HG02884 (cell line): ENCODE data around the gene CDK18.

ENCODE experiments used
- ATAC-seq: cut with Tn5 transposase; IDR thresholded peaks from one replicate; pipeline ENCODE4 v1.9.1; 2021; ENCODE audit warnings: mild to moderate bottlenecking, moderate library complexity; ENCODE audit not compliant: unreplicated experiment

Gene CDK18

DNA sequence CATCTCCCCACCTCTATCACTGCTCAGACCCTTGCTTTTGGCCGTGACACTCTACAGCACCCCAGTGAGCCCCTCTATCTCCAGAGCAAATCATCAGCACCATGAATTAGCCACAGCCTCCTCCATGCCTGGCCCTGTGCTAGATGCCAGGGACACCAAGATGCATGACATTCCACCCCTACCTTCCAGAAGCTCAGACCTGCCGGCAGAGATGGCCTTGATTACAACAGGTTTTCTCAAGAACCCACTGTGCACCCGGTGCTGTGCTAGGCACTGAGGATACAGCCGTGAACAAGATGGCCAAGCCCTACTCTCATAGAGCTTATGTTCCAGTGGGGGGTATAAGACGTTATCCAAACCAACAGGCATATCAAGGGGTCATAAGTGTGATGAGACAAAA lies 30.6 kb downstream of the CDK18 start:
- ATAC-seq = no peak

DNA sequence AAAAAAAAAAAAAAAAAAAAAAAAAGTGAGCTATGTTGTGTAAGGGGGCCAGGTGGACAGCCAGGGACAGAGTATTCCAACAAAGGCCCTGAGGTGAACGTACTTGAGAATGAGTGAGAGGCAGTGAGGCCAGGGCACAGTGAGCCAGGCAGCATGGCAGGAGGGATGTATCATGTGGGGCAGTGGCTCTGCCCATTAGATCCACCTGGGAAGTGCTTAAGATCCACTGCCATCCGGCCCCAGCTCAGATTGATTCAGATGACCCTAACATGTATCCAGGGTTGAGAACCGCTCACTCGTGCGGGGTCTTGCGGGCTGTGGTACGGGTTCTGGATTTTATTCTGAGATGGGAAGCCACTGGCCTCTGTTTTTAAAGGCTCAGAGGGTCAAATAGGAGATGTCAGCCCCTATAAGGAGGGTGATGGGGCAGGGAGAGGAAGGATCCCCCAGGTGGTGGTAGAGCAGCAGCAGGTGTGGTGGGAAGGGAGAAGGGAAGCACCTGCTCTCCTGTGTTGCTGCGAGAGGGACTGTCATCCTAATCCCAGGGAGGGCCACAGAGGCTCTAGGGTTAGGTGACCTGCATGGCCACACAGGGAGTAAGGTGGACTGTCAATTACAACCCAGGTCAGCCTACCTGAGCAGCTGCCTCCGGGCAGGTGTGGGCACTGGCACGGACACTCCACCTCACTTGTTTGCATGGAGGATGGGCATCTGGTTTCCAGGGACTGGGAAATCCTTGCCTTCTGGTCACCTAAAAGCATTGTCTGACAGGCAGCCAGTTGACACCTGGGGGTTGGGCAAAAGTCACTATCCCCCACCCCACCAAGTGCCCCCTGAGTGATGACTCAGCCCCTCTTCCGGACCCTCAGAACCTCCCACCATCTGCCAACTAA lies 31.6 kb downstream of the CDK18 start:
- no peak for ATAC-seq

DNA sequence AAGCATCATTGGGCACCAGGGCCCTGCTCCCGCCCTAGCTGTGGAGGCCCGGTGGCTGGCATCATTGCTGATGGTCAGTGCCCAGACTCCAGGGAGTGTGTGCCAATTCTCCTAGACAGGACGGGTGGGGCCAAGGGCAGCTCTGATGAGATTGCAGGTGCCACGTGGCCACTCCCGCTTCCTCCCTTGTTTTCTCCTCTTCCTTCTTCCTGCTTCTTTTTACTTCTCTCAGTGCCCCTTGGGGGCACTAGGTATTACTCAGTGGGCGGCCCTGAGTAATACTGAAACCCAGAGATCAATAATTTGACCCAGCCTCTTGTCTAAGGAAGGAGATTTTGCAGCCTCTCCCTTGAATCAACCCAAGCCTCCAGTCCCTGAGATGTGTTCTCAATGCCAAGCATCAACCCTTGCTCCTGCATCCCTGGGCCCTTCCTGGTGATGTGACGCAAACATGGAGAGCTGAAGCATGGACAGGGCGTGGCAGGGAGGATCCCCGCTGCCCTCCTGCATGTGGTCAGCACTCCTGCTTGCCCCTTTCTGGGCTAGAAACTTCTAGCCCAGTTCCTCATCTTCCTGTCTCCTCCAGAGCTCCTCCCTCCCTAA lies 32.4 kb downstream of the CDK18 start:
- no peak for ATAC-seq

DNA sequence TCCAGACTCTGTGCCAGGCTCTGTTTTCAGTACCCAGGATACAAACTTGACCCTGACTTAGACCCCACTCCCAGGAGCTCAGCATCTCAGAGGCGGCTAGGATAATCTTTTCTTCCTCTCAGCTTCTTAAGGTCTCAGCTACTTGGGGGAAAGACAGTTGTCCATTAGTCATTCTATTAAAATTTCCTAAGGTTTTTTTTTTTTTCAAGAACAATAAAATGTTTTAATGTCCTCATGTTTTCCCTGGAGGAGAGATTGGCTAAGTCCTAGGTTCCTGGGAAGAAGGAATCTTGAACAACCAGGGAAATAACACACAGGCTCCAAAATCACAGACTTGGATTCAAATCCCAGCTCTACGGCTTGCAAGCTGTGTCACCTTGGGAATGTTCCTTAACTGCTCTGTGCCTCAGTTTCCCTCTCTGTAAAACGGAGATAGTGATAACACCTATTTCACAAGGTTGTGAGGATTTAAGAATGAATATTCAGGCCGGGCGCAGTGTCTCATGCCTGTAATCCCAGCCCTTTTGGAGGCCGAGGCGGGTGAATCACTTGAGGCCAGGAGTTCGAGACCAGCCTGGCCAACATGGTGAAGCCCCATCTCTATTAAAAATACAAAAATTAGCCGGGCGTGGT lies 33.0 kb downstream of the CDK18 start:
- ATAC-seq = no peak

DNA sequence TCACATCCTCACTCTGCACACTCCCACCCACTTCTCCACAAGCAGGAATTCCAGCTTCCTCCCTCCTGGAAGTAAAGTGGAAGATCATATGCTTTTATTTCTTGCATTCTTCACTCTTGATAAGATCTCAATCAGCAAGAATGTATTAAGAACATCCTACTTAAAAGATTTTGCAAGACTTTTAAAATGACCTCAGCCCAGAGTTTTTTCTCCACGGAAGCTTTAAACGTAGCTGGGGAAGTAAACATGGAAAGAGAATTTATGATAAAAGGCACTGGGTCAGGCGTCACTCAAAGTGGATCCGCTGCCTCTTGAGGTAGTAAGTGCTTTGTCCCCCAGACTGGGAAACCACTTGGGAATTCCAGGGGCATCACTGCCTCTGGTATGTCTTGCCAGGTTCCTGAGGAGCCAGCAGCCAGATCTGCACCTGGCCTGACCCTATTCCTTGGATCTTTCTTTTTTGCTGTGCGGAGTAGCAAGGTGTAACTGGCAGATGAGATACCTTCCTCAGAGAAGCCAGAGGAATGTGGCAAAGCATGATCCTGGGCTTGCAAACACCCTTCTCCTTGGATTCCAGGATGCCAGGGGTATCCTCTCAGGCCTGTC lies 33.9 kb downstream of the CDK18 start:
- ATAC-seq = no peak

DNA sequence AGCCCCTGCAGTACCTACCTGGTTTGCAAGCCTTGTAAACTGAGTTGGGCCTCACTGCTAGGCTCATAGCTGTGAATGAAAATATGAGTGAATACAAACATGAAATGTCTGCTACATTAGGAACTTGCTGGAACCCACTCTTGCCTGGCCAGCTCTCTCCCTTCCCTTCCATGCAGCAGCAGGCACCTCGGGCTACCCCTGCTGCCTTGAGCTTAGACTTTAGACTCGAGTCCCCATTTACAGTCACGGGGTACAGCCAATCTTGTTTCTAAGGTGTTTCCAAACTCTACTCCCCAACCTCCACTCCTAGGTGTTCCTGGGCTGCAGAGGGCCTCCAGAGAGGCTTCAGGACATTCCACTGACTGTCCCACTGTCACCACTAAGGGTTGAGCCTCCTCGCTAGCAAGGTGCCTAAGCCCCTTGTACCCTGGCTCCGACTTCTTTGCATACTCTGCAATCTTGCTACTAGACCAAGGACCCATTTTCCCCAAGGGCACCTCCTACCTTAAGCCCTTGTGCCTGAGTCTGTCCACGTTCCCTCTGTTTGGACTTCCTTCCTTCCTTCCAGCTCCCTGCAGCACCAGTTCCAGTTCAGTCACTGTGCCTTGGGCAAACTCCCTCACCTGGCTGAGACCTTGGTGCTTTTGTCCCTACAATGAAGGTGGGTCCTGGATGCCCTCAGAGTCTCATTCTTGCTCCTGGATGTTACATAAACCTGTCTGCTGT lies 36.9 kb downstream of the CDK18 start:
- ATAC-seq = no peak

DNA sequence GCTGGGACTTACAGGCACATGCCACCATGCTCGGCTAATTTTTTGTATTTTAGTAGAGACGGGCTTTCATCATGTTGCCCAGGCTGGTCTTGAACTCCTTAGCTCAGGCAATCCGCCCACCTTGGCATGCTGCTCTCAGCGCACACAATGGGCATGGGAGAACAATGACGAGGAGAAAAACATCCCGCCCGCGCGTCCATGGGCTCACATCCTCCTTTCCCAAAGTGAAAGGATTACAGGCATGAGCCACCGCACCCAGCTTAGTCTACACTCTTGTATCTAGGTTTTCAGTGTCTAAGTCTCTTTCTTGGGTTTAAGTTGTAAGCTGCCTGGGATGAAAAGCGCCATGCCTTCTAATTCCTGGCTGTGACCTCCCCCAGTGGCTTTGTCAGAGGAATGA lies 37.9 kb downstream of the CDK18 start:
- no peak for ATAC-seq

DNA sequence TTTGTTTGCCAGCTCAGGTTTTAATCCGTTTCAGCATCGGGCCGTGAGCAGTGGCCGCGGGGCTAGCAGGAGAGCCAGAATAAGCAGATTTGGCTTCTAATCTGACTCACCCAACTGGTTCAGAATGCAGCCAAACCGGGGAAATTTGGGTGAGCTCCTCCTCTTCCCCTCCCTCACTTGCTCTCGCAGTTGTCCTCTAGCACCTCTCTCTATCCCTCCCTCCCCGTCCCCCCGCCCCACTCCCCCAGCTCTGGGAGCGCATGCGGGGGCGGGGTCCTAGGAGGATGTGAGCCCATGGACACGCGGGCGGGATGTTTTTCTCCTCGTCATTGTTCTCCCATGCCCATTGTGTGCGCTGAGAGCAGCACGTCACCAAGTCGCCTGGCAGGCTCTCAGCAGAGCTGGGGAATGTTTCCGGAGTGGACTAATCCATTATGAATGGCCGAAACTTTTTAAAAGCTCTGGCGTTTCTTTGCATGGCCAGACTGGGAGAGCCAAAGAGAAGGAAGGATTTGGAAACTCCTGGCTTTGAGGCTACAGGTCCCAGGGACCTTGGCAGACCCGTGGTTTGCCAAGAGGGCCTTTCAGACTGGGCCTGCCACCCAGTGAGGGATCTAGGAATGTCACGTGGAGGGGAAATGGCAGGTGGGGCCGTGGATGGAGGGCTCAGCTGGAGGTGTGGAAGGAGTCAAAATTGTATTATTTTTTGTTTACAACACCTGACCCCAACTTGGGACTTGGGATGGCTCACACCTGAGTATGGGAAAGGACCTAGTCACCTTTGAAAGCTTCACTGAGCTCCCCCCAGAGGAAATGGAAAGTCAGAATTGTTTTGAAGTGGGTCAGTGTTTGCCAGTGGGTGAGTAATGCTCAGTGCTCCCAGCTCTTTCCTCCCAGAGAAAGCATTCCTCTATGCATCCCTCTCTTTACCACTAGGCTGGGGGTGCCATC lies 39.2 kb downstream of the CDK18 start:
- no peak for ATAC-seq

DNA sequence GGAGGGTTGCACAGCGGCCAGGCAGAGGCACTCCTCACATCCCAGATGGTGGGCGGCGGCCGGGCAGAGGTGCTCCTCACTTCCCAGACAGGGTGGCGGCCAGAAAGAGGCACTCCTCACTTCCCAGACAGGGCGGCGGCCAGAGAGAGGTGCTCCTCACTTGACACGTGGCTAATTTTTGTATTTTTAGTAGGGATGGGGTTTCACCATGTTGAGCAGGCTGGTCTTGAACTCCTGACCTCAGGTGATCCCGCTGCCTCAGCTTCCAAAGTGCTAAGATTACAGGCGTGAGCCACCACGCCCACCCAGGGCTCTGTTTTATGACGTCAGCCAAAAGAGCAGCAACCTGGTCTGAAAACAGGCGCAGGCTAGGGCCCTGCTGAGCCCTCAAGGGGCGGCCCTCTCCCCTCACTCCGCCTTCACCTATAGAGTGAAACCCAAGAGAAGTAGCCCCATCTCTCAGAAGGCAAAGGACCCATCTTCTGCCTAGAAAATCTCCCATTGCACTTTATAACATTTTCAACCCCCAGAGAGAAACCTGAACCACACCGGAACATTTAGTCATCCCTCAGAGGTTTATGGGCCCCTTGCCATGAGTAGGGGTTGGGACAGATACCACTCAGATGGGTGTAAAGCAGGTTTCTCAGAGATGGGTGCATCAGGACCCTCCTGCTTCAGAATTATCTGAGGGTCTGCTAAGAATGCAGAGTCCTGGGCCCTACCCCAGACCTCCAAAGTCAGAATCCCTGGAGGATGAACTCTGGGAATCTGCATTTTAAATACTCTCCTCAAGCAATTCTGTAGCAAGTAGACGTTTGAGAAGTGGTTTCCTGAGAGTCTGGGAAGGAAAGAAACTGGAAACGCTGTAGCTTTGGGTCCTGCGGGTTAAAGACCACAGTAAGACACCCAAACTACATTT lies 40.8 kb downstream of the CDK18 start:
- no peak for ATAC-seq

DNA sequence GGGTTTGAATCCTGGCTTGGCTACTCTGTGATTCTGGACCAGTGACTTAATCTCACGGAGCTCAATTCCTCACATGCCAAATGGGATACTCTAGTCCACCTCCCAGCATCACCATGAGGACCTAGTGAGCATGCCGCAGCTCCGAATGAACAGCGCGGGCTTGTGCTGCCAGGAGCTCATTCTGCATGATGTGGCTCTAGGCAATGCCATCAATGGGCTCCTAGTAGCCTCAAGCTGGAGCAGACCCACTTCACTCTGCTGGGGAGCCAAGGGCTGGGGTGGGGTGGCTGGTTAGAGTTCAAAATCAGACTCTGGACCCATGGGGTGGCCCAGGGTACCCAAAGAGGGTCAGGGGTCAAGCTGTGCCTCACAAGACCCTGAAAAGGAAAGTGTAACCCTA lies 41.5 kb downstream of the CDK18 start:
- ATAC-seq = no peak

DNA sequence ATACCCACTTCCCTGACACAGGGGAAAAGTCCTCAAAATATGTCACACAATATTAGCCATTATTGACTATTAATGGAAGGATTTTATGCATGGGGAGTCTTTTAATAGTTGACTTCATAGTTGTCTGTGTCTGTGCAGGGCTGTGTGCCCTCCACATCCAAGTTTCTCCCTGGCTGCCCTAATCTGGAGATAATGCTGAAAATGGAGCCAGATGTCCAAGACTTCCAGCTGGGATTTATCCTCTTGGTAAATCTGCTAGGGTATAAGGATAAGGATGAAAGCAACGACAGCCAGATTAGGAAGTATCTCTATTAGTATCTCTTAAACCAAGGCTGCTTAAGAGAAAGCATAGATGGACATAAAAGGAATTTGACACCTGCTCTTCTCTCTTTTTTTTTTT lies 42.1 kb downstream of the CDK18 start:
- no peak for ATAC-seq

DNA sequence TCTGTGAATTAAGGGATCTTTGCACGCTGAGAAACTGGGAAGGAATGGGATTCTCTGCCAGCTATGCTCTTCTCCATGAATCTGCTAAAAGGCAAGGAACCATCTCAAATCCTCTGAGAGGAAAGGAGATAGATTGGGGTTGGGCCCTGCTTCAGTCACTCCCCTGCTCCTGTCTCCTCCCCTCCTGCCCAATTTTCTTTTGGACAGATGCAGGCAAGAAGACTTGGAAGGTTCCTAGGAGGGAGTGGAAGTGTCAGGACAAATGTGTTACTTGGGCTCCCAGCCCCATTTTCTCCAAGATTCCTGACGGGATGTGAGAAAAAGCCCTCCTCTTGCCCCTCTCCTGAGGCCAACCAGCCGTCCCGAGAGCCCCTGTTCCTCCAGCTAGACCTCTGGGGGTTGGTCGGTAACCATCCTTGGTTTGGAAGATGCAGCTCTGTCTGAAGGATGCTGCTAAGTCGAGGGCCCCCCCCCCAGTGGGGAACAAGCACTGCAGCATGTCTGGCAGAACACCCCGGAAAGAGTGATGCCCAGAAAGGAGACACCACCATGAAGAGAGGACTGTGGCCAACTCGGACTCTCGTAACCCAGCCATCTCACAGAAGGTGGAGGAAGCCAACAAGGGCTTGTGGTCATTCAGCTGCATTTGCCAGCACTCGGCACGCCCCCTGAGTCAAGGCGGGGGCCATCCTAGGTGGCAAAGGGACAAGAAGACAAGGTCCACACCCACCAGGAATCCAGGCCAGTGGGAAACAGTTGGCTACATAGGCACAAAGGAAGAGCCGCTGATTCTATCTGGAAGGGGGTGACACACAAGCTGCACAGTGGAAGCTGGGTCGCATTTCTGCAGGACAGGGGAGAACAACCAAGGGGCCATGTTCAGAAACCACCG lies 43.7 kb downstream of the CDK18 start:
- ATAC-seq = no peak

DNA sequence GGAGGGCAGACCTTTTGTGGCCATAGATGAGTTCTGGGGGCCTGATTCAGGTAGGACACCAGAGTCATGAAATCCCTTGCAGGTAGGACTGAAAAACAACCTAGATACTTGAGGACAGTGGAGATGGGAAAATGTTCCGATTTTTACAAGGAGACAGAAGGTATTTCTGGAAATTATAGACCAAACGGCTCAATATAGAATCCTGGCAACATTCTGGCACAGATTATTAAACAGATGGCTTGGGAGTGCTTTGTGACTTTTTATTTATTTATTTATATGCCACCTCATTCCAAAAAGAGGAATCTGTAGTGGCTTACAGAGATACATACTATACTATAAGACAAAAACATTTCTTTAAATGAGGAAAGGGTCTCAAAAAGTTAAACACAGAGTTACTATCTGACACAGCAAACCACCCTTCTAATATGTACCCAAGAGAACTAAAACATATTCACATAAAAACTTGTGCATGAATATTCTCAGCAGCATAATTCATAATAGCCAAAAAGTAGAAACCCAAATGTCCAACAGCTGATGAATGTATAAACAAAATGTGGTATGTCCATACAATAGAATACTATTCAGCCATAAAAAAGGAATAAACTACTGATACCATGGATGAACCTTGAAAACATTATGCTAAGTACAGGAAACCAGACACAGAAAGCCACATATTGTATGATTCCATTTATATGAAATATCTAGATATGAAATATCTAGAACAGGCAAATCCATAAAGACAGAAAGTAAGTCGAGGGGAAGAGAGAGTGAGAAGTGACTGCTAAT lies 49.8 kb downstream of the CDK18 start:
- ATAC-seq = no peak

DNA sequence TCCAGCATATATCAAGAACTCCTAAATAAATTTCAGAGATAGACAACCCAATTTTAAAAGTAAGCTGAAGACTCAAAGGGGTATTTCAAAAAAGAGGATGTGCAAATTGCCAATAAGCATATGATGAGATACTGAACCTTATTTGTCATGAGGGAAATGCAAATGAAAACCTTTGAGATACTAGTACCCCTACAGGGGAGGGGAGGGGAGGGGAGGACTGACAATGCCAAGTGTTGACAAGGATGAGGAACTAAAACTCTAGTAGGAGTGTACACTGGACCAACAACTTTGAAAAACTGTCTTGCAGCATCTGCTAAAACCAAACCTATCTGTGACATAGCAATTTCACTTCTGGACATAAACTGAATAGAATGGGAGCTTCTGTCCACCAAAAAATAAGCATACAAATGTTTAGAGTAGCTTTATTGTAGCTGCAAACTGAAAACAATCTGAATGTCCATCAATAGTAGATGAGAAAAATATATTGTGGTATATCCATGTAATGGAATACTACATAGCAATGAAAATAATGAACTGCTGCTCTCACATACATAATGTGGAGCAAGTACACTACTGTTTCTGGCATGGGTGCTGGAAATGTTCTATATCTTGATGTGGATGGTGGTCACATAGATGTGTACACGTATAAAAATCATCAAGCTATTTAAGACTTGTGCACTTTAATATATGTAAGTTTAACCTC lies 57.2 kb downstream of the CDK18 start:
- no peak for ATAC-seq

DNA sequence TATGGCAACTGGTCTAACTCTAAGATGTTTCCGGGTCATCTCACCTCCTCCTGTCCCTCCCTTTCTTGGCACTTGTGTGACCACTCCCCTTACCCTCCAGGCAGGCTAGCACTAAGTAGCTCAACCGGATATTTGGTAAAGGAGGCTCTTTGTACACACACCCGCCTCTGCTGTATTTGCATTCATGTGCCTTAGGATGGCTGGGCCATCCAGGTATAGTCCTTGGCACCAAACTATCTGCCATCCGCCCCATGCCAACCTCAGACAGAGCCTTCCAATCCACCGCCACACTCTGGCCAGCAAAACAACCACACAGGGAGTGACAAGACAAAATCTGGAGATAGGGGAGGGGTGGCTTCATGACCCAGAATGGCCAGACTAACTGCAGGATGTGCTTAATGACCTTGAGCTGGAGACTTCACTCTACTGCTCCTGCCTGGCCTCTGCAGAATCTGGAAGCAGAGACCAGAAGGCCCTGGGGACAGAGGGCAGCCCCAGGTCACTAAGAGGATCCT lies 59.5 kb downstream of the CDK18 start:
- no peak for ATAC-seq

DNA sequence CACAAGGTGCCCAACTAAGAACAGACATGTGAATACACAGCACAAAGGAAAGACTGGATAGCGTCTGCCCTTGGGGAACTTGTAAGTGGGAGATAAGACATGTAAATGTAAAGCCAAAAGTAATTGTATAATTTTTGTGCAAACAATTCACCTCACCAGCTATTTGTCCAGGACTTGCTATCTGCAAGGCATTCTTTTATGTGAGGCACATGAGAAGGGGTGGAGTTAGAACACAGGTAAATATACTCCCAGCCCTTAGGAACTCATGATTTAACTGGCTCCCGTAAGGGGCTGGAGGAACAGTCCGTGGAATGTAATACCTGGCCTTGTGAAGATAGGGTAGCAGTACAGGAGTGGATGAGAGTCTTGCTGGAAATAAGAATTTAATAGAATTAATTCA lies 61.3 kb downstream of the CDK18 start:
- no peak for ATAC-seq
